Right ventricle myocardium superior (tissue), 1 donor: ENCODE results near the gene RTP5. TPM values are rescaled to one million over a fixed set of nuclear protein-coding genes. Genes with fewer than 3 reads are reported as not detected.

ENCODE experiments used
- ATAC-seq: fragments of 200-7000 bp; cut with Tn5 transposase; one replicate; pipeline ENCODE4 v1.9.1; 2020; ENCODE audit warnings: mild to moderate bottlenecking; ENCODE audit not compliant: poor library complexity
- DNase-seq: peaks from one replicate; pipeline ENCODE4 v3.0.0-alpha.2; 2020
- intact Hi-C: fragments of 100-400 bp; cut with DNase I; formaldehyde crosslinking; loops from one replicate; pipeline ENCODE4 v1.11.2; 2022
- total RNA-seq: library from RNA; stranded (reverse); fragmentation: NEBNext Ultra II Directional; extraction: Animal tissue kit (Norgen Biotek cat#: 25700); gene quantifications from one replicate; pipeline ENCODE4 v1.2.1, GENCODE V29; 2021
- donor health status: DM: no; HTN: yes; CAD: no; lungs with severe emphysema.

RTP5 gene
- total RNA-seq, 1 donor from 2014 or later = not detected

DNA sequence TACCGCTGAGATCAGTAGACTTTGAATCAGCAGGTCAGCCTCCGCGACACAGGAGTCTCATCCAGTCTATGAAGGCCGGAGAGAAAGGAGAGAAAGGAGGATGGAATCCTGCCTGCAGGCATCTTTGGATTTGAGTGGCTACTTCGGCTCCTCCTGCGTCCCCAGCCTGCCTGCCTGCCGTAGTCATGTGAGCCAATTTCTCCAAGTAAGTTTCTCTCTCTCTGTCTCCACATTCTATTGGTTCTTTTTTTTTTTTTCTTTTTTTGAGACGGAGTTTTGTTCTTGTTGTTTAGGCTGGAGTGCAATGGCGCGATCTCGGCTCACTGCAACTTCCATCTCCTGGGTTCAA lies 27.5 kb upstream of the RTP5 start:
- intact Hi-C loops = no loop called here
- no peak for DNase-seq
- no peak for ATAC-seq

GRCh38 chr2:241842620-241843211 lies 26.8 kb upstream of the RTP5 start:
- intact Hi-C loops = no loop called here
- no peak for ATAC-seq
- DNase-seq = no peak

GRCh38 chr2:241843321-241844065 lies 26.0 kb upstream of the RTP5 start:
- no peak for DNase-seq
- intact Hi-C loops = no loop called here
- ATAC-seq = no peak

GRCh38 chr2:241844066-241844728 lies 25.3 kb upstream of the RTP5 start:
- intact Hi-C loops = no loop called here
- DNase-seq = peak; percentile 89

GRCh38 chr2:241844831-241845578 lies 24.5 kb upstream of the RTP5 start:
- intact Hi-C loops = no loop called here
- ATAC-seq (no peak), DNase-seq (peak; percentile 38)

More at GRCh38 chr2:241844066-241844728, 25.3 kb upstream of the RTP5 start:
- peak; percentile 93 for ATAC-seq

GRCh38 chr2:241846406-241846805 lies 23.1 kb upstream of the RTP5 start:
- ATAC-seq = no peak
- DNase-seq = no peak
- intact Hi-C loops = no loop called here

GRCh38 chr2:241848761-241849615 lies 20.5 kb upstream of the RTP5 start:
- intact Hi-C loops = no loop called here
- DNase-seq (no peak), ATAC-seq (no peak)

GRCh38 chr2:241849616-241850543 lies 19.6 kb upstream of the RTP5 start:
- intact Hi-C loops = no loop called here
- DNase-seq (no peak), ATAC-seq (no peak)

GRCh38 chr2:241850544-241851324 lies 18.8 kb upstream of the RTP5 start:
- intact Hi-C loops = no loop called here
- no peak for ATAC-seq
- DNase-seq = peak; percentile 36

DNA sequence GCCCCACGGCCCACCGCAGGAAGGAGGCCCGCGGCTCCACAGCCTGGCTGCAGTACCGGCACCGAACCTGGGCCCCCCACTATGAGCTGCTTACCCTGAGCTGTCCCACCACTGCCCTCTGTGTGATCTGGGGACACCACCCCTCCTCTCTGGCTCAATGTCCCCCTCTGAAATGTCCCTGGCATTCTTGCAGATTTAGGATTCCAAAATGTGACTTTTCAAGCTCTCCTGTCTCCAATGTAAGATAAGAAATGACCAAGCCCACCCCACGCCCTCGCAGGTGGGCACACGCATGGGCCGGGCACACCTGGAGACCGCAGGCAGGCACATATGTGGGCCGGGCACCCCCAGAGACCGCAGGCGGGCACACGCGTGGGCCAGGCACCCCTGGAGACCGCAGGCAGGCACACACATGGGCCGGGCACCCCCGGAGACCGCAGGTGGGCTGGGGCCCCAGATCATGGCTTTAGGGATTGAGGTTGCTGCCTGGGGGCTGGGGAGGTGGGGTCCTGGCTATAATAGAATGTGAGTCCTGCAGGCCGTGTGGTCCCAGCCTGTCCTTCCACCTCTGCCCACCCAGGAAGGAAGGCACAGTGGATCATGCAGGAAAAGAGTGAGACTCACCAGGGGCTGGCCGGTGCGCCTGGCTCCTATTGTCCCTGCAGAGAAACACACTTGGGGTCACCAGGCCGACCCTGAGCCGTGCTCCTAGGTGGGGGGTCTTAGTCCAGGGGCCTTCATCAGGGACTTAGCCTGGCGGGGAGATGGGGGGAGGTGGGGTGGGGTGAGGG lies 18.0 kb upstream of the RTP5 start:
- ATAC-seq = no peak
- peak; percentile 41 for DNase-seq
- intact Hi-C loops = no loop called here

- intact Hi-C loops = no loop called here
- peak; percentile 37 for DNase-seq
- ATAC-seq = no peak
Observed at GRCh38 chr2:241852116-241852980, 17.2 kb upstream of the RTP5 start.

GRCh38 chr2:241852981-241853631 lies 16.4 kb upstream of the RTP5 start:
- intact Hi-C loops = no loop called here
- DNase-seq = peak; percentile 28
- ATAC-seq = no peak

DNA sequence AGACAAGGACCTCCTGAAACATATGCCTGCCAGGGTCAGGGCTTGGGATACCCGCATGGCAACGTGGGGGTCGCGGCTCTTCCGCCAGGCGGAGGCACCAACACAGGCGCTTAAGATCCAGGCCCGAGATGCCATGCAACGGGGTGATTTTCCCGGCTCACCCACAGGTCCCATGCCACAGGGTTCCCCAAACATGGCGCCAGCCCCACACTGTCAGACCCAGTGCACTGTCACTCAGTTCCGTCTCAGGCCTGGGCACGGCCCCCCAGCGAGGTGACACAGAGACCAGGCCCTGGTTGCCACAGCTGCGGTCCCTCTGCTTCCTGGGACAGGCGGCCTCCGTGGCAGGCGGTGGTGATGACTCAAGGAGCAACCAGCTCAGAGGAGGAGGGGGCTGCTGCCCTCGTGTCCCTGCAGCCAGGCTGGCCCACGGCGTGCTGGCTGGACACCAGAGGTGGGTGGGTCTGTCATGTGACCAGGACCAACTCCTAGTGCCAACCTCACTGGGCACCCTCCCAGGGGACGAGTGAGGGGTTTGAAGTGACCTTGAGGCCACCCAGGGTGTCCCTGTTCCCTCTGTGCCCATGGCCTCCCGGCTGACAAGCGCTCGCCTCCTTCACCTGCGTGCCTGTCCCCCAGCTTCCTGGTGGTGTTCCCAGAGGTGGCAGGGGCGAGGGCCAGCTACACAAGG lies 15.7 kb upstream of the RTP5 start:
- DNase-seq (peak; percentile 53), ATAC-seq (peak; percentile 11)
- intact Hi-C loops = no loop called here
